CD4-positive, alpha-beta memory T cell (primary cell): ENCODE measurements around the gene TTC33. TPM values are rescaled to one million over a fixed set of nuclear protein-coding genes. Genes with fewer than 3 reads are reported as not detected.

Experiments
- CTCF ChIA-PET: fragments of 350-600 bp; sonication (Branson Sonifier 250); formaldehyde crosslinking; loops from one replicate; lab custom pipeline; 2021; ENCODE audit warnings: inconsistent platforms; ENCODE audit not compliant: partially characterized antibody; lab: Charles Lee
- POLR2A ChIA-PET: fragments of 350-600 bp; sonication (Branson Sonifier 250); formaldehyde crosslinking; loops from one replicate; lab custom pipeline; 2021; ENCODE audit not compliant: partially characterized antibody; lab: Charles Lee
- DNase-seq, 5 donors: peaks; one replicate each; pipeline versions ENCODE4 v3.0.0 to v3.0.0-alpha.2; 2020 to 2022; ENCODE audit warnings: mixed read lengths in 1 of 5
- H3K27ac ChIP-seq: one replicate; pipeline ENCODE4 v1.7.0; 2013; ENCODE audit warnings: low read depth, low read length
- H3K27me3 ChIP-seq: 2 replicates; pipeline ENCODE4 v1.7.0; 2013; ENCODE audit warnings: mild to moderate bottlenecking, low read length, moderate library complexity; ENCODE audit not compliant: insufficient read depth
- H3K36me3 ChIP-seq: 2 replicates; pipeline ENCODE4 v1.7.0; 2013; ENCODE audit warnings: mild to moderate bottlenecking, low read length, moderate library complexity; ENCODE audit not compliant: insufficient read depth
- H3K4me1 ChIP-seq: 2 replicates; pipeline ENCODE4 v1.7.0; 2013; ENCODE audit warnings: mild to moderate bottlenecking, low read length, moderate library complexity; ENCODE audit not compliant: insufficient read depth
- H3K4me3 ChIP-seq, 2 donors: one replicate each; pipeline ENCODE4 v1.7.0; 2013; ENCODE audit warnings: low read length in 2 of 2, mild to moderate bottlenecking in 1 of 2
- H3K9me3 ChIP-seq, 2 donors: one replicate each; pipeline ENCODE4 v1.7.0; 2013; ENCODE audit warnings: low read length in 2 of 2, control low read depth in 1 of 2; ENCODE audit not compliant: control insufficient read depth in 1 of 2
- H3K27ac Mint-ChIP-seq, 7 donors: one replicate each; pipeline ENCODE4 v1.8.0; 2020 to 2021; ENCODE audit warnings: mixed read lengths in 7 of 7, mild to moderate bottlenecking in 6 of 7, inconsistent platforms in 3 of 7, moderate library complexity in 3 of 7
- H3K27me3 Mint-ChIP-seq, 2 donors: one replicate each; pipeline ENCODE4 v1.8.0; 2020 to 2021; ENCODE audit warnings: mixed read lengths in 2 of 2
- H3K36me3 Mint-ChIP-seq, 2 donors: one replicate each; pipeline ENCODE4 v1.8.0; 2020 to 2021; ENCODE audit warnings: mixed read lengths in 2 of 2, inconsistent platforms in 1 of 2, mild to moderate bottlenecking in 1 of 2
- H3K4me1 Mint-ChIP-seq, 4 donors: one replicate each; pipeline ENCODE4 v1.8.0; 2020 to 2021; ENCODE audit warnings: mixed read lengths in 4 of 4, mild to moderate bottlenecking in 1 of 4
- H3K4me3 Mint-ChIP-seq, 8 donors: one replicate each; pipeline ENCODE4 v1.8.0; 2020 to 2021; ENCODE audit warnings: mixed read lengths in 8 of 8, mild to moderate bottlenecking in 7 of 8, moderate library complexity in 6 of 8, inconsistent platforms in 3 of 8
- H3K9me3 Mint-ChIP-seq, 8 donors: one replicate each; pipeline ENCODE4 v1.8.0; 2020 to 2021; ENCODE audit warnings: mixed read lengths in 8 of 8, mild to moderate bottlenecking in 5 of 8, inconsistent platforms in 3 of 8, moderate library complexity in 1 of 8
- intact Hi-C: fragments of 100-400 bp; cut with micrococcal nuclease; formaldehyde crosslinking; loops from one replicate; pipeline ENCODE4 v1.15.1; 2023
- polyA plus RNA-seq, 2 donors: library from polyadenylated mRNA; unstranded; fragments of 300-500 nt; fragmentation: Illumina TruSeq; gene quantifications; one replicate each; pipeline ENCODE4 v1.2.3, GENCODE V29; 2021
- total RNA-seq, 2 experiments: library from RNA; stranded (reverse); gene quantifications; one replicate each; pipeline ENCODE4 v1.2.3, GENCODE V29; 2021

Gene TTC33
- total and polyA plus RNA-seq, 4 experiments from 2014 or later: 13.2 to 17.2 (median 15.7) TPM

DNA sequence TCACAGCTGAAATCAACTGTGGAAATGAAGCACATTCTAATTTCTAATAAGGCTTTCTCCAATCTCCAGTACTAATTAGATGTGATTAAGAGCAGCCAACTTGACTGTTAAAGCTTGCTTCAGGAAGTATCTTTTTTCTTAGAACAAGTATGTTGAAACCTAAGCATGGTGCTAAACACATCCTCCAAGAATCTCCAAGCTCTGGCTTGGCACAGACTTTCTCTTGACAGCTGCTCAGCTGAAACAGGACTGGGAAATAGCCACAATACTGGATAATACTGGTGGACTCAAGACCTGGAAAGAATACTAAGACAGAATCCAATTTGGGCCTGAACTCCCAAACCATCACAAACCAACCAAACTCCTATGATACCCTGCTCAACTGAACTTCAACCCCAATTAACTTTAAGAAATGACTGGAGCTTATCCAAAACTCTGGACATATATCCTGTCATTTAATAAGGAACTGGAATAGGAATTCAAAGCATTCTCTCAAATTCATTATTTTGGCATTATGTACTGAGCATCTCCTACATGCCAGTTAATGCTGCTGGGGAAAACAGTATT lies 26.2 kb upstream of the TTC33 start:
- Mint-ChIP-seq H3K9me3 (no peaks in the 10 kb centered on the region), H3K27ac (peak overlapping the region in 2 of 7 donors; percentile 6 to 12), H3K27me3 (no peaks in the 10 kb centered on the region), H3K4me3 (no peak overlapping the region), H3K4me1 (peaks cover 42 to 67% (median 56%) of the 10 kb centered on the region in 4 donors), H3K36me3 (peaks cover 8 to 13% of the 10 kb centered on the region in 2 donors)
- no peak for DNase-seq
- Histone ChIP-seq H3K4me1 (peaks cover 46% of the 10 kb centered on the region), H3K9me3 (no peaks in the 10 kb centered on the region), H3K36me3 (no peaks in the 10 kb centered on the region), H3K4me3 (no peak overlapping the region), H3K27me3 (no peaks in the 10 kb centered on the region), H3K27ac (no peak overlapping the region)
- CTCF ChIA-PET: interaction anchor here (1.2 kb wide), 1 partner anchor 43 kb away, joined by 3 read pairs; no protein-coding TSS in a partner anchor
- POLR2A ChIA-PET: no interaction called here
- intact Hi-C loops: no loop called here

DNA sequence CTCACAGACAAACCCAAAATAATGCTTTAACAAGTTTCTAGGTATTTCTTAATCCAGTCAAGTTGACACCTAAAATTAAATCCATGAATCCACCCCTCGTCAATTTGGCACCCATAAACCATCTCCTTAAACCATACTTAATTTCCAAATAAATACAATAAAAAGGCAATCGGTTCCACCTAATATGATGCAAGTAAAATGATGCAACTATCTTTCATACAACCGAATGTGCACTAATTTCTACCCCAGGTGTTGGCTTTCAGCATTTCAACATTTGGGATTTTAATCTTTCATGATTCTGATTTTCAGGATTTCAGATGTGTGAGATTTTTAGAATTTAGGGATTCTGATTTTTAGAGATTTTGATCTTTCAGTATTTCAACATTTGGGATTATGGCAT lies 25.1 kb upstream of the TTC33 start:
- Histone ChIP-seq H3K27me3 (no peaks in the 10 kb centered on the region), H3K36me3 (peaks cover 8% of the 10 kb centered on the region), H3K4me1 (peaks cover 40% of the 10 kb centered on the region), H3K27ac (no peak overlapping the region), H3K9me3 (no peaks in the 10 kb centered on the region), H3K4me3 (no peak overlapping the region)
- Mint-ChIP-seq H3K4me3 (peak overlapping the region in 1 of 8 donors; percentile 1), H3K9me3 (no peaks in the 10 kb centered on the region), H3K27me3 (no peaks in the 10 kb centered on the region), H3K36me3 (peaks cover 15 to 19% of the 10 kb centered on the region in 2 donors), H3K4me1 (peaks cover 40 to 68% (median 55%) of the 10 kb centered on the region in 4 donors), H3K27ac (peak overlapping the region in 2 of 7 donors; percentile 4 to 8)
- POLR2A ChIA-PET: no interaction called here
- intact Hi-C loops: no loop called here
- DNase-seq: no peak
- CTCF ChIA-PET: interaction anchor here (1.3 kb wide), 1 partner anchor 11 kb away, joined by 4 read pairs; no protein-coding TSS in a partner anchor

DNA sequence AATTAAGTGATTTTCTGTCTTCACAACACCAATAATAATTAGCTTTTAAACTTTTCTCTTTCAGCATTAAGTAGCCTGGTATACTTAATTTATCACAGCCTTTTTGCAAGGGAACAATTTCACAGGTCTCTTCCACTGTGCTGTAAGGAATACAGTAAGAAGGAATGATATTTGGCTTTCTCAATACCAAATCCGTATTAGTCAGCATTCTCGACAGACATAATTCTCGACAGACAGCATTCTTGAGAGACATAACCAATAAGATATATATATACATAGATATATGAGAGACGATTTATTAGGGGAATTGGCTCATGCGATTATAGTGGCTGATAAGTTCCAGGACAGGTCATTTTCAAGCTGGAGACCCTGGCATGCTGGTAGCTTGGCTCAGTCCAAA lies 24.4 kb upstream of the TTC33 start:
- Histone ChIP-seq H3K4me3 (no peak overlapping the region), H3K9me3 (no peaks in the 10 kb centered on the region), H3K36me3 (peaks cover 14% of the 10 kb centered on the region), H3K27me3 (no peaks in the 10 kb centered on the region), H3K27ac (no peak overlapping the region), H3K4me1 (peaks cover 34% of the 10 kb centered on the region)
- Mint-ChIP-seq H3K27ac (no peak overlapping the region), H3K4me1 (peaks cover 35 to 62% (median 51%) of the 10 kb centered on the region in 4 donors), H3K4me3 (no peak overlapping the region), H3K9me3 (no peaks in the 10 kb centered on the region), H3K36me3 (peaks cover 18 to 22% of the 10 kb centered on the region in 2 donors), H3K27me3 (no peaks in the 10 kb centered on the region)
- POLR2A ChIA-PET: no interaction called here
- no peak for DNase-seq
- CTCF ChIA-PET: interaction anchor here (1.3 kb wide), 1 partner anchor 10 kb away, joined by 4 read pairs; no protein-coding TSS in a partner anchor
- intact Hi-C loops: no loop called here

DNA sequence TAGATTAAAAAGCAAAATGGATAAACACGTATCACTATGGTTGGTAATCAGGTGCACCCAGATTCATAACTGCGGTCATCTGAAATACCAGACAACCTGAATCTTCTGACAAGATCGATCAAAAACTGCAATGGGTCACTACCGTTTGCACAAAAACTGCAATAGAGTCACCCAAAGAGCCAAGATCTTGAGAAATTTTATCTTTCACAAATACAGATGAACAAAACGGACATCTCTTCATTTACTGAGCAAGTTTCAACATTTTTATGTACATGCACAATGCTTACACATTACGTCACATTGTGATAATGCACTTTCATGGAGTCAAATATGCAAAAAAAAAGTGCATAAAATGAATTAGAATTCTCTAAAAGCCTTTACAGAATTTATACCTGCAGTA lies 23.8 kb upstream of the TTC33 start:
- Mint-ChIP-seq H3K27ac (peak overlapping the region in 1 of 7 donors; percentile 47), H3K4me1 (peaks cover 33 to 59% (median 49%) of the 10 kb centered on the region in 4 donors), H3K4me3 (no peak overlapping the region), H3K36me3 (peaks cover 18 to 28% of the 10 kb centered on the region in 2 donors), H3K27me3 (no peaks in the 10 kb centered on the region), H3K9me3 (no peaks in the 10 kb centered on the region)
- H3K4me3 ChIP-seq: no peak overlapping the region
- H3K27me3 ChIP-seq: no peaks in the 10 kb centered on the region
- H3K27ac ChIP-seq: no peak overlapping the region
- H3K9me3 ChIP-seq: no peaks in the 10 kb centered on the region
- H3K36me3 ChIP-seq: peaks cover 17% of the 10 kb centered on the region
- peaks cover 29% of the 10 kb centered on the region for H3K4me1 ChIP-seq
- intact Hi-C loops: no loop called here
- DNase-seq: no peak
- ChIA-PET POLR2A (no interaction called here), CTCF (interaction anchor here (1.3 kb wide), 1 partner anchor 10 kb away, joined by 4 read pairs; no protein-coding TSS in a partner anchor)

DNA sequence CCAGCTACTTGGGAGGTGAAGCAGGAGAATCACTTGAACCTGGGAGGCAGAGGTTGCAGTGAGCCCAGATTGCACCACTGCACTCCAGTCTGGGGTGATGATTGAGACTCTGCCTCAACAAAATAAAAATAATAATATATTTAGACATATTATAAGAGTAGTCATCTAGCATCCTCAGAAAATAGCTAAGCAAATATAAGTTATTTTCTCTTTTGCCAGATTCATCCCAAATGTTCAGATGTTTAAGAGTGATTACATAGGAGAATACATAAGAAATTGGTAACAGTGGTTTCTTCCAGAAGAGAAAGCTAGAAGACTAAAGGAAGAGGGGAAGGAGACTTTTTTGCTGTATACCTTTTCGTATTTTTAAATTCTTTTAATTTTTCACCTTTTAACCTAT lies 22.4 kb upstream of the TTC33 start:
- DNase-seq: no peak
- CTCF ChIA-PET: no interaction called here
- Mint-ChIP-seq H3K4me3 (no peak overlapping the region), H3K9me3 (no peaks in the 10 kb centered on the region), H3K27me3 (no peaks in the 10 kb centered on the region), H3K27ac (peak overlapping the region in 1 of 7 donors; percentile 25), H3K4me1 (peaks cover 26 to 50% (median 40%) of the 10 kb centered on the region in 4 donors), H3K36me3 (peaks cover 28 to 36% of the 10 kb centered on the region in 2 donors)
- Histone ChIP-seq H3K27me3 (no peaks in the 10 kb centered on the region), H3K27ac (no peak overlapping the region), H3K36me3 (peaks cover 17% of the 10 kb centered on the region), H3K9me3 (no peaks in the 10 kb centered on the region), H3K4me1 (peaks cover 18% of the 10 kb centered on the region), H3K4me3 (no peak overlapping the region)
- intact Hi-C loops: no loop called here
- POLR2A ChIA-PET: interaction anchor here (1.1 kb wide), 1 partner anchor 22 kb away, joined by 4 read pairs; no protein-coding TSS in a partner anchor

DNA sequence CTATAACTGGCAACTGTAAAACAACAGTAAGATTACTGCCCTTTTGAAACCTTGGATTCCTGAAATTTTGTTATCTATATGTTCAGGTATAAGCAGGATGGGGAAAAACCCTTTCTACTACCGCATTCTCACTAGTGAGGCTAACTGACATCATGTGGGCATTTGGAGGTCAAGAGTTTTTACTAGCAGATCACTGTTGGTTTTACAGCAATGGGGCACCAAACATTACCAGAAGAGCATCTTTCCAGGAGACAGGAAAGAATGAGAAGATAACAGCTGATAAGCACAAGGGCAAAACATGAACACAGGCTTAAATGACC lies 20.9 kb upstream of the TTC33 start:
- no peaks in the 10 kb centered on the region for H3K27me3 ChIP-seq
- DNase-seq: no peak
- no peaks in the 10 kb centered on the region for H3K9me3 ChIP-seq
- Mint-ChIP-seq H3K9me3 (no peaks in the 10 kb centered on the region), H3K4me3 (no peak overlapping the region), H3K27me3 (no peaks in the 10 kb centered on the region), H3K4me1 (peaks cover 19 to 35% (median 27%) of the 10 kb centered on the region in 4 donors), H3K36me3 (peaks cover 29 to 45% of the 10 kb centered on the region in 2 donors), H3K27ac (peak overlapping the region in 1 of 7 donors; percentile 82)
- POLR2A ChIA-PET: interaction anchor here (1.2 to 1.6 kb wide), 3 partner anchors 11 to 44 kb away, joined by 3 to 4 read pairs (median 4); no protein-coding TSS in a partner anchor
- intact Hi-C loops: no loop called here
- peaks cover 17% of the 10 kb centered on the region for H3K36me3 ChIP-seq
- H3K4me3 ChIP-seq: no peak overlapping the region
- CTCF ChIA-PET: interaction anchor here (1.5 to 1.6 kb wide), 2 partner anchors 11 to 22 kb away, joined by 4 to 6 read pairs; partner anchors contain the start of gene PRKAA1
- H3K27ac ChIP-seq: no peak overlapping the region
- peaks cover 12% of the 10 kb centered on the region for H3K4me1 ChIP-seq

DNA sequence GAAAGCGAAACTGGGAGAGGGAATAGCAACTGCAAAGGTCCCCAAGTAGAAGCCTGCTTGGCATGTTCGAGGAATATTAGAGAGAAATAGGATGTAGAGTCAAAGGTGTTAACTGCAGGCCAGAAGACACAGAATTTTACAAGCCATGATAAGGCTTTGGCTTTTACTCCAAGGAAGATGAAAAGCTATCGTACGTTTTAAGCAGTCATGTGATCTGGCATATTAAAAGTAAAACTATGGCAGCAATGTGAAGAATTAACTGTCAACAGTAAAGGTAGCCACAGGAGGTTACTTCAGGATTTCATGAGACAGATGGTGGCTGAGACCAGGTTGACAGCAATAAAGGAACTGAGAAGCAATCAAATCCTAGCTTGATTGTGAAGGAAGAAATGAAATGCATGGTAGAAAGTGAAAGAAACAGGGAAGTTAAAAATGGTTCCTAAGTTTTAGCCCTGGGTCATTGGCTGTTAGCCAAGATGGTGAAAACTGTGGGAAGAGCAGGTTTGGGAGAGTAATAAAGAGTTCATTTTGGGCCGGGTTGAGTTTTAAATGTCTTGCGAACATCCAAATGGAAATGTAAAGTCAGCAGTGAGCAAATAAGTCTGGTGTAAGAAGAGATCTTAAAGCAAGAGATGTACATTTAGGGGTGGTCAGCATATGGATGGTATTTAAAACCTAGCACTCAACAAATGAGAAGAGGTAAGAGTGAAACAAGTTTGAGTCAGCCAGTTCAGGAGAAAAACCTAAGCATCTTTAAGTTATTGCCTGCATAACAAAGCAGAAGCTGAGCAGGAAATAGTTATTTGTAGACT lies 20.3 kb upstream of the TTC33 start:
- Histone ChIP-seq H3K27ac (no peak overlapping the region), H3K27me3 (no peaks in the 10 kb centered on the region), H3K4me1 (peaks cover 9% of the 10 kb centered on the region), H3K36me3 (peaks cover 17% of the 10 kb centered on the region), H3K4me3 (no peak overlapping the region), H3K9me3 (no peaks in the 10 kb centered on the region)
- Mint-ChIP-seq H3K27ac (peak overlapping the region in 5 of 7 donors; percentile 0 to 71 (median 9)), H3K4me1 (peaks cover 15 to 32% (median 22%) of the 10 kb centered on the region in 4 donors), H3K36me3 (peaks cover 29 to 45% of the 10 kb centered on the region in 2 donors), H3K9me3 (no peaks in the 10 kb centered on the region), H3K27me3 (no peaks in the 10 kb centered on the region), H3K4me3 (no peak overlapping the region)
- ChIA-PET POLR2A (interaction anchor here (1.2 to 1.6 kb wide), 3 partner anchors 11 to 44 kb away, joined by 3 to 4 read pairs (median 4); no protein-coding TSS in a partner anchor), CTCF (interaction anchor here (1.5 to 1.6 kb wide), 2 partner anchors 11 to 23 kb away, joined by 4 to 6 read pairs; partner anchors contain the start of gene PRKAA1)
- DNase-seq: no peak
- intact Hi-C loops: loop anchor here (2.0 kb wide), 1 partner anchor 21 kb away; no protein-coding TSS in a partner anchor
